B cell (primary cell): ENCODE data around the gene SLC35G2. TPM values are rescaled to one million over a fixed set of nuclear protein-coding genes. Genes with fewer than 3 reads are reported as not detected.

Experiments used
- ATAC-seq: fragments of 200-7000 bp; cut with Tn5 transposase; one replicate; pipeline ENCODE4 v1.10.0; 2021; ENCODE audit warnings: low read depth, mild to moderate bottlenecking, moderate number of reproducible peaks, moderate library complexity
- CTCF ChIA-PET: fragments of 350-600 bp; sonication (Branson Sonifier 250); formaldehyde crosslinking; loops from one replicate; lab custom pipeline; 2021; ENCODE audit warnings: antibody characterized with exemption, inconsistent platforms; lab: Charles Lee
- POLR2A ChIA-PET: fragments of 350-600 bp; sonication (Branson Sonifier 250); formaldehyde crosslinking; loops from one replicate; lab custom pipeline; 2021; ENCODE audit warnings: antibody characterized with exemption; lab: Charles Lee
- DNase-seq: peaks from one replicate; pipeline ENCODE4 v3.0.0; 2013
- H2AFZ ChIP-seq: 2 replicates; pipeline ENCODE4 v1.6.1; 2012; ENCODE audit warnings: mild to moderate bottlenecking, low read depth, low read length; ENCODE audit not compliant: insufficient read depth, poor library complexity, severe bottlenecking
- H3K27ac ChIP-seq, 2 donors: 1 replicate in 1 of 2; 2 replicates in 1 of 2; pipeline ENCODE4 v1.5.1; 2012 to 2013; ENCODE audit warnings: low read length in 2 of 2, mild to moderate bottlenecking in 2 of 2, moderate library complexity in 1 of 2
- H3K27me3 ChIP-seq, 4 experiments: fragments of 200-600 bp in 1 of 4; sonication (generic) in 1 of 4; replicated peaks in 1 of 4; 1 replicate in 2 of 4; 2 replicates in 2 of 4; pipeline versions ENCODE4 v1.6.1 to v1.7.0; 2013 to 2016; ENCODE audit warnings: low read length in 3 of 4, mild to moderate bottlenecking in 2 of 4, mixed read lengths in 1 of 4, moderate library complexity in 1 of 4; ENCODE audit not compliant: insufficient read depth in 4 of 4, control insufficient read depth in 3 of 4; ENCODE audit errors: control extremely low read depth in 1 of 4
- H3K36me3 ChIP-seq, 2 experiments: replicated peaks in 1 of 2; 1 replicate in 1 of 2; 2 replicates in 1 of 2; pipeline versions ENCODE4 v1.6.1 to v1.7.1; 2013; ENCODE audit warnings: low read length in 1 of 2; ENCODE audit not compliant: insufficient read depth in 2 of 2, control insufficient read depth in 1 of 2; ENCODE audit errors: control extremely low read depth in 1 of 2, extremely low read depth in 1 of 2
- H3K4me1 ChIP-seq, 2 donors: fragments of 200-600 bp in 1 of 2; sonication (generic) in 1 of 2; 1 replicate in 1 of 2; 2 replicates in 1 of 2; pipeline versions ENCODE4 v1.5.1 to v1.6.1; 2013 to 2017; ENCODE audit warnings: low read length in 2 of 2; ENCODE audit not compliant: control insufficient read depth in 2 of 2, insufficient read depth in 2 of 2
- H3K4me2 ChIP-seq: replicated peaks from 2 replicates; pipeline ENCODE3; 2012; ENCODE audit warnings: mild to moderate bottlenecking, low read depth, low read length; ENCODE audit not compliant: poor library complexity, severe bottlenecking
- H3K4me3 ChIP-seq, 5 experiments: fragments of 200-600 bp in 1 of 5; sonication (generic) in 1 of 5; 1 replicate in 3 of 5; 2 replicates in 2 of 5; pipeline versions ENCODE4 v1.5.1 to v1.7.0; 2011 to 2016; ENCODE audit warnings: low read length in 4 of 5, mild to moderate bottlenecking in 4 of 5, low read depth in 2 of 5, control low read depth in 1 of 5, moderate library complexity in 1 of 5; ENCODE audit not compliant: insufficient read depth in 1 of 5; ENCODE audit errors: control extremely low read depth in 1 of 5, extremely low read depth in 1 of 5
- H3K79me2 ChIP-seq: fragments of 200-600 bp; sonication (generic); one replicate; pipeline ENCODE4 v1.6.0; 2016; ENCODE audit warnings: low read length; ENCODE audit not compliant: control insufficient read depth, insufficient read depth
- H3K9ac ChIP-seq: fragments of 200-600 bp; sonication (generic); 2 replicates; pipeline ENCODE4 v1.6.1; 2017; ENCODE audit warnings: mild to moderate bottlenecking, low read length, moderate library complexity
- H3K9me3 ChIP-seq, 3 donors: one replicate each; pipeline versions ENCODE4 v1.6.1 to v1.7.1; 2013; ENCODE audit warnings: low read length in 2 of 3; ENCODE audit not compliant: control insufficient read depth in 2 of 3, insufficient read depth in 1 of 3; ENCODE audit errors: control extremely low read depth in 1 of 3
- H4K20me1 ChIP-seq: 2 replicates; pipeline ENCODE4 v1.6.0; 2012; ENCODE audit warnings: mild to moderate bottlenecking, low read length; ENCODE audit not compliant: insufficient read depth, control insufficient read depth, poor library complexity, severe bottlenecking
- H3K27ac Mint-ChIP-seq: one replicate; pipeline ENCODE4 v1.8.0; 2021; ENCODE audit warnings: mixed read lengths
- H3K27me3 Mint-ChIP-seq: one replicate; pipeline ENCODE4 v1.8.0; 2021; ENCODE audit warnings: mixed read lengths
- H3K4me1 Mint-ChIP-seq: one replicate; pipeline ENCODE4 v1.8.0; 2021; ENCODE audit warnings: mixed read lengths
- H3K4me3 Mint-ChIP-seq: one replicate; pipeline ENCODE4 v1.8.0; 2021; ENCODE audit warnings: mixed read lengths
- H3K9me3 Mint-ChIP-seq: one replicate; pipeline ENCODE4 v1.8.0; 2022; ENCODE audit warnings: mixed read lengths; ENCODE audit not compliant: insufficient read depth
- EZH2 ChIP-seq: IDR thresholded peaks from 2 replicates; pipeline ENCODE4 v1.6.1; 2012; ENCODE audit warnings: borderline replicate concordance, low read depth, mild to moderate bottlenecking, moderate library complexity, low read length; ENCODE audit not compliant: insufficient read depth, poor library complexity, severe bottlenecking
- WGBS: methylation state at CpG from one replicate; pipeline ENCODE4 v1.1.5; 2013; ENCODE audit warnings: missing lambda C conversion rate; ENCODE audit not compliant: insufficient coverage; 5-methylcytosine and 5-hydroxymethylcytosine counted together
- intact Hi-C: fragments of 100-400 bp; cut with micrococcal nuclease; formaldehyde crosslinking; loops from one replicate; pipeline ENCODE4 v1.10.0; 2022
- polyA plus RNA-seq: library from polyadenylated mRNA; depleted of rRNA; stranded (reverse); fragments of >200 nt; gene quantifications from 2 replicates; pipeline ENCODE4 v1.2.3, GENCODE V29; 2012
- total RNA-seq, 2 donors: library from RNA; stranded (reverse); fragments of 120-200 nt in 1 of 2; gene quantifications; 1 replicate in 1 of 2; 2 replicates in 1 of 2; pipeline versions ENCODE4 v1.2.3 to v1.2.4, GENCODE V29; 2013 to 2022
- TF ChIP-seq, protein P1 (sequence below): fragments of 200-600 bp; IDR thresholded peaks from one replicate; pipeline ENCODE4 v1.8.0; 2022; ENCODE audit warnings: antibody characterized with exemption, mild to moderate bottlenecking

Gene SLC35G2
- total and polyA plus RNA-seq, 2 donors (not counting 1 experiment from before 2014, with no cell fraction given) = 0.07 to 9.4 TPM

DNA sequence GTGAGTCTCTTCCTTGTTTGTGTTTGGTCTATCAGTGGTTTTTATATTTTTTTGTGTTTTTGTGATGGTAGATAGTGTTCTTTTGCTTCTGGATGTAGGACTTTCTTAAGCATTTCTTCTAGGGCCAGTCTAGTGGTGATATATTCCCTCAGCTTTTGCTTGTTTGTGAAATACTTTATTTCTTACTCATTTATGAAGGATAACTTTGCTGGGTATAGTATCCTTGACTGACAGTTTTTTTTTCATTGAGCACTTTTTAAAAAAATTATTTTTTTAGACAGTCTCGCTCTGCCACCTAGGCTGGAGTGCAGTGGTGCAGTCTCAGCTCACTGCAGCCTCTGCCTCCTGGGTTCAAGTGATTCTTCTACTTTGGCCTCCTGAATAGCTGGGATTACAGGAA, 85.0 kb downstream of the SLC35G2 start:
- DNase-seq = no peak
- H3K27ac Mint-ChIP-seq = no peak overlapping the region

DNA sequence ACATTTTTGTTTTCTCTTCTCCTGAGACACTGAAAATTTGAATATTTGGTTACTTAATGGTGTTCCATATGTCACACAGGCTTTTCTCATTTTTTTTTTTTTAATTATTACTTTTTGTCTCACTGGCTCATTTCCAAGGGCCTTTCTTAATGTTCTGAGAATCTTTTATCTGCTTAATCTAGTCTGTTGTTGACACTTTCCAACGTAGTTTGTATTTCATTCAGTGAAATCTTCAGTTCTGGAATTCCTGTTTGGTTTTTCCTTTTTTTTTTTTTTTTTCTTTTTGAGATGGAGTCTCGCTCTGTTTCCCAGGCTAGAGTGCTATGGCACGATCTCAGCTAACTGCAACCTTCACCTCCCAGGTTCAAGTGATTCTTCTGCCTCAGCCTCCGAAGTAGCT, 85.8 kb downstream of the SLC35G2 start:
- intact Hi-C loops = loop anchor here (5.0 kb wide), 2 partner anchors 33 to 42 kb away; partner anchors contain the start of gene NCK1
- peaks cover 6% of the 10 kb centered on the region for H3K9me3 Mint-ChIP-seq

More for the DNA sequence above, 85.0 kb downstream of the SLC35G2 start:
- ATAC-seq = no peak
- Histone ChIP-seq H3K9me3 (peaks cover 0 to 34% (median 22%) of the 10 kb centered on the region in 3 donors), H3K4me2 (no peak overlapping the region), H3K4me3 (no peak overlapping the region), H3K9ac (no peak overlapping the region), H2AFZ (no peak overlapping the region), H3K36me3 (peaks cover 0 to 13% of the 10 kb centered on the region in 2 experiments), H3K4me1 (peaks cover 37 to 50% of the 10 kb centered on the region in 2 donors), H4K20me1 (peaks cover 35% of the 10 kb centered on the region), H3K79me2 (peaks cover 96% of the 10 kb centered on the region), H3K27ac (no peak overlapping the region), H3K27me3 (no peaks in the 10 kb centered on the region)
- ChIA-PET CTCF (no interaction called here), POLR2A (no interaction called here)
- 0% methylated on average over 1 of the region's 1 CpG for WGBS
- Mint-ChIP-seq H3K27me3 (no peaks in the 10 kb centered on the region), H3K4me3 (no peak overlapping the region), H3K9me3 (peaks cover 6% of the 10 kb centered on the region), H3K4me1 (peaks cover 68% of the 10 kb centered on the region)
- no peak for TF ChIP-seq EZH2
- TF ChIP-seq, protein P1, sequence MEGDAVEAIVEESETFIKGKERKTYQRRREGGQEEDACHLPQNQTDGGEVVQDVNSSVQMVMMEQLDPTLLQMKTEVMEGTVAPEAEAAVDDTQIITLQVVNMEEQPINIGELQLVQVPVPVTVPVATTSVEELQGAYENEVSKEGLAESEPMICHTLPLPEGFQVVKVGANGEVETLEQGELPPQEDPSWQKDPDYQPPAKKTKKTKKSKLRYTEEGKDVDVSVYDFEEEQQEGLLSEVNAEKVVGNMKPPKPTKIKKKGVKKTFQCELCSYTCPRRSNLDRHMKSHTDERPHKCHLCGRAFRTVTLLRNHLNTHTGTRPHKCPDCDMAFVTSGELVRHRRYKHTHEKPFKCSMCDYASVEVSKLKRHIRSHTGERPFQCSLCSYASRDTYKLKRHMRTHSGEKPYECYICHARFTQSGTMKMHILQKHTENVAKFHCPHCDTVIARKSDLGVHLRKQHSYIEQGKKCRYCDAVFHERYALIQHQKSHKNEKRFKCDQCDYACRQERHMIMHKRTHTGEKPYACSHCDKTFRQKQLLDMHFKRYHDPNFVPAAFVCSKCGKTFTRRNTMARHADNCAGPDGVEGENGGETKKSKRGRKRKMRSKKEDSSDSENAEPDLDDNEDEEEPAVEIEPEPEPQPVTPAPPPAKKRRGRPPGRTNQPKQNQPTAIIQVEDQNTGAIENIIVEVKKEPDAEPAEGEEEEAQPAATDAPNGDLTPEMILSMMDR = no peak
- intact Hi-C loops = loop anchor here (5.0 kb wide), 2 partner anchors 33 to 42 kb away; partner anchors contain the start of gene NCK1

More for the DNA sequence above, 85.8 kb downstream of the SLC35G2 start:
- TF ChIP-seq EZH2 = no peak
- TF ChIP-seq, protein P1 = no peak
- no peak overlapping the region for H2AFZ ChIP-seq
- DNase-seq (no peak), ATAC-seq (no peak)
- no peak overlapping the region for H3K4me3 ChIP-seq
- 100% methylated on average over 2 of the region's 4 CpGs for WGBS
- peaks cover 39% of the 10 kb centered on the region for H4K20me1 ChIP-seq
- peaks cover 40 to 50% of the 10 kb centered on the region in 2 donors for H3K4me1 ChIP-seq
- no peak overlapping the region for H3K9ac ChIP-seq
- peaks cover 0 to 34% (median 22%) of the 10 kb centered on the region in 3 donors for H3K9me3 ChIP-seq
- peaks cover 69% of the 10 kb centered on the region for H3K4me1 Mint-ChIP-seq
- H3K27me3 Mint-ChIP-seq = no peaks in the 10 kb centered on the region
- H3K27ac ChIP-seq = no peak overlapping the region
- peaks cover 0 to 12% of the 10 kb centered on the region in 2 experiments for H3K36me3 ChIP-seq
- H3K4me3 Mint-ChIP-seq = no peak overlapping the region
- CTCF ChIA-PET = no interaction called here
- no peak overlapping the region for H3K27ac Mint-ChIP-seq
- H3K4me2 ChIP-seq = no peak overlapping the region
- POLR2A ChIA-PET = no interaction called here
- no peaks in the 10 kb centered on the region for H3K27me3 ChIP-seq
- peaks cover 94% of the 10 kb centered on the region for H3K79me2 ChIP-seq
